ENCODE measurements around the gene CLEC4G.

DNA sequence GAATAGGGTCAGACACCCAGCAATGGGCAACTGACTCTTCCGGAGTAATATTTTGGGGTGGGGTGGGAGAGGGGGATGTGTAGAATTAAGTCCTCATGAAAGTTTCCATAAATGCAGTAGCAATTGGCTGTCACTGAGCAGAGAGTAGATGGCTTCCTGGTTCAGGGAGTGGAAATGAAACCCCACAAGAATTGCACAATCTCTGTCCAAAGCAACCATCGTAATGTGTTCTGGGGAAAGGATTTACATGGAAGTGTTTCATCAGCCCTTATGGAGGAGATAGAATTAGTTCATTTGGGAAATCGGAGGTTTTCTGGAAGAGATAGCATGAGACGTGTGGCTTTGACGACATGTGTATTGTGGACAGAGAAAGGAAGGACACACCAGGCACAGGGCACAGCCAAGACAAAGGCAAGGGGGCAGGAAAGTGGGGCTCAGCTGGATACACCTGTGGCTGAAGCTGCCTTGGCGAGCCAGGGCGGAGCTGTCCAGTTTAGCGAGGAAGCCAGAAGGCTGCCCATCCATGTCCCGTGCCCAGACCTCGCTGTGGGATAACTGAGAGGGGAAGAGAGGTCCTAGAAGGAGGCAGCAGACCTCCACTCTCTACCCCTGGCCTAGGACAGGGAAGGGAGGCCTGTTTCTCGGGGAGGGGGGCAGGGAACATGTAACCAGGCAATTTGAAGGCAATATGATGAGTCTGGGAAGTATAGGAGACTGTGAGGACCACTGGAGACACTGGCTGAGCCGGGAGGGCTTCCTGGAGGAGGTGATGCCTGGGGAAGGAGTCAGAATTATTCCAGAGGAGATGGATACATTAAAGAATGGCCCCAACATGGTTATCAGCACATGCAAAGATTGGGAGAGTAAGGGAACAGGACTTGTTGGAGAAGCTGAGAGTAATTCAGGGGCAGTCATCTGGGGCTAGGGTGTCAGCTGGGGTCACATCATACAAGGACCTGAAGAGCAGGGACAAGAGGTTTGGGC, 2.6 kb upstream of the CLEC4G start:
- TF ChIP-seq CTCF (IDR thresholded peaks at IDR 0.05): no peak
- TF ChIP-seq POLR2A (IDR thresholded peaks at IDR 0.05): no peak
- TF ChIP-seq POLR2AphosphoS5 (IDR thresholded peaks at IDR 0.05): no peak
